ENCODE measurements around the gene RAD23A.
A peak's percentile ranks its signal among the peaks of the same experiment; 100 is the strongest.
"Not testable (repeated sequence)": the region's sequence is repeated elsewhere in the genome, so short reads cannot be mapped to it uniquely, and the experiment has no call there.

RAD23A gene

DNA sequence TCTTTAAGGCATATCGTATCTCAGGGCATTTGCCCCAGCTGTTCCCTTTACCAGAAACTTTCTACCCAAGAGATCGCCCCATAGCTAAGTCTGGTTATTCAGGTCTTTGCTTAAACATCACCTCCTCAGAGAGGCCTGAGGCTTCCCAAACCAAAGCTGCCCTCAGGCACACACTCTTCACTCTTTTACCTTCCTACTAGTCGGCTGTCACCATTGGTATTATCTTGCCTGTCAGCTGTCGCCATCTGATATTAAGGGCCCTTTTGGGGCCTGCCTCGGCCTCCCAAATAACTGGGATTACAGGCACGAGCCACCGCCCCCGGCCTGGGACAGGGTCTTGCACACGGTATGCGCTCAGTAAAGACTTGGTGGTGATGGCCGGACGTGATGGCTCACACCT, 10.3 kb downstream of the RAD23A start:
- no peak for DNase-seq

DNA sequence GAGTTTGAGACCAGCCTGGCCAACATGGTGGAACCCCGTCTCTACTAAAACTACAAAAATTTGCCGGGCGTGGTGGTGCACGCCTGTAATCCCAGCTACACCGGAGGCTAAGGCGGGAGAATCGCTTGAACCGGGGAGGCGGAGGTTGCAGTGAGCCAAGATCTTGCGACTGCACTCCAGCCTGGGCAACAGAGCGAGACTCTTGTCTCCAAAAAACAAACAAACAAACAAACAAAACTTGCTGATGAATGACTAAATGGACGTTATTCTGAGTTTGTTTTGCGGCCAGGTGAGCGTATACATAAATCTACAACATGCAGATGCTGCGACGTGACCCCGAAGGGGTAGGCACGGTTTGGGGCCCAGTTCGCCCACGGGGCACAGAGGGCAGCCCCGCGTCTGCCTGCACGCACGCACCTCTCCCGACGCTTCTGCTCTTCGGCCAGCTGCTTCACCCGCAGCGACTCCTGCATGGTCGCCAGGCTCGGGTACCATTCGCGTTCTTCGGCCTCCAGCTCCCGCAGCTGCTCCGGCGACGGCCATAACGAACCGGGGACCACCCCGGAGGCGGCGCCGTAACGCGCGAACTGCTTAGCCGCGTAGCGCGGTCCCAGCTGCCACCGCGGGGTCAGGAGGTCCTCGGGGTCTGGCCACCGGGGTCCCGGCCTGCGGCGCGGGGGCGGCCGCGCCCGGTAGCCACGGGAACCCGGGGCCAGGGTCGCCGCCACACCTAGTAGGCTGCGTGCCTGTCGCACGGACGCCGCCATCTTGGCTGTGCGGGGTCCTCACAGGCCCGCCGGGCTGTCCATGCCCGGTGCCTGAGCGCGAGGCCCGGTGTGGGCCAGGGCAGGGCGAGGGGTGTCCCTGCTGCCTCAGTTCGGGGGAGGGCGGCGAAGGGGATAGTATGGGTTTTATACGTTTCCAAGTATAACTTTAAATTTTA, 11.1 kb downstream of the RAD23A start, which contains the start of gene GADD45GIP1:
Gene GADD45GIP1, minus strand, starts transcription at position 778 of the 943 bp plus-strand sequence. Its CDS starts 11 bp downstream, at position 767.
- peak; percentile 90 for DNase-seq

DNA sequence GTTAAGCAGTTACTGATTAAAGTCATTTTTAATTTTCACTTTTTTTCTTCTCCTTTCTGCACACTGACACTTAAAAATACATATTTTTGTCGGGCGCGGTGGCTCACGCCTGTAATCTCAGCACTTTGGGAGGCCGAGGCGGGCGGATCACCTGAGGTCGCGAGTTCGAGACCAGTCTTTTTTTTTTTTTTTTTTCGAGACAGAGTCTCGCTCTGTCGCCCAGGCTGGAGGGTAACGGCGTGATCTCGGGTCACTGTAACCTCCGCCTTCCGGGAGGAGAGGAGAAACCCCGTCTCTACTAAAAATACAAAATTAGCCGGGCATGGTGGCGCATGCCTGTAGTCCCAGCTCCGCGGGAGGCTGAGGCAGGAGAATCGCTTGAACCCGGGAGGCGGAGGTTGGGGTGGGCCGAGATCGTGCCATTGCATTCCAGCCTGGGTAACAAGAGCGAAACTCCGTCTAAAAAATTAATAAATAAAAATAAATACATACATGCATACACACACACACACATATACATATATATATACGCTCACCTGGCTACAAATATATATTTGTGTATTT, 11.8 kb downstream of the RAD23A start:
- DNase-seq: not testable (repeated sequence)

DNA sequence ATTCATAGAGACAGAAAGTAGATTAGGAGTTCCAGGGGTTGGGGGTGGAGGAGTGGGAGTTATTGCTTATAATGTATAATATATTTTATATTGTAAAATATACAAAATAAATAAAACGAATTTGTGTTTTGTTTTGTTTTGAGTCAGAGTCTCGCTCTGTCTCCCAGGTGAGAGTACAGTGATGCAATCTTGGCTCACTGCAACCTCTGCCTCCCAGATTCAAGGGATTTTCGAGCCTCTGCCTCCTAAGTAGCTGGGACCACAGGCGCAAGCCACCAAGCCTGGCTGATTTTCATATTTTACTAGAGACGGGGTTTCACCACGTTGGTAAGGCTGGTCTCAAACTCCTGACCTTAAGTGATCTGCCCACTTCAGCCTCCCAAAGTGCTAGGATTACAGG, 13.8 kb downstream of the RAD23A start:
- DNase-seq: no peak

DNA sequence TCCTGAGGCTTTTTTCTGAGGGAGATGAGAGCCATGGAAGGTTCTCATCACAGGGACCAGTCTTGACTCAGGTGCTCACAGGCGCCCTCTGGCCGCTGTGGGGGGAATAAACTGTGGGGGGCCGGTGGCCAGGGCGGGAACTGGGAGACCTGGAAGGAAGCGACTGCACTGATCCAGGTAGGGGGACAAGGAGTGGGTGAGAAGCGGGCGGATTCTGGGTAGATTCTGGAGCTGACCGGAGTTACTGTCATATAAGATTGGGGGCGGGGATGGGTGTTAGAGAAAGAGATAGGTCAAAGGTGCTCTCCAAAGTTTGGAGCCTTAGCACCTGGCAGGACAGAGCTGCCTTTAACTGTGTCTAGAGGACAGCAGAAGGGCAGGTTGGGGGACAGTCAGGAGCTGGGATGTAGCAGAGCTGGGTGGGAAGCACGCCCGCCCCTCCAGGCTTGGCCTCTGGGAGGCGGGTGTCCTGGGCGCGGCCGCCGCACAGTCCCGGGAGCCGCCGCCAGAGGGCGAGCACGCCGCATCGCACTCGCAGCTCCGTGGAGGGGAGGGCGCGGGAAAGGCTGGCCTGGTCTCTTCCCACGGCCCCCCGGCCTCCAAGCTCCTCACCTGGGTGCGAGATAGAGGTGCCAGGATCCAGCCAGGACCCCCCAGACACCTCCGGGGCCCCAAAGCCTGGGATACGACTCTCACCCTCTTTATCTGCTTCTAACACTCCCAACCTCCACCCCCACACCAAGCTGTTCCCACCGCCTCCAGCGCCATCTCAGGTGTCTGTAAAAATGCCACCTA, 19.6 kb downstream of the RAD23A start:
- DNase-seq: peak; percentile 91

DNA sequence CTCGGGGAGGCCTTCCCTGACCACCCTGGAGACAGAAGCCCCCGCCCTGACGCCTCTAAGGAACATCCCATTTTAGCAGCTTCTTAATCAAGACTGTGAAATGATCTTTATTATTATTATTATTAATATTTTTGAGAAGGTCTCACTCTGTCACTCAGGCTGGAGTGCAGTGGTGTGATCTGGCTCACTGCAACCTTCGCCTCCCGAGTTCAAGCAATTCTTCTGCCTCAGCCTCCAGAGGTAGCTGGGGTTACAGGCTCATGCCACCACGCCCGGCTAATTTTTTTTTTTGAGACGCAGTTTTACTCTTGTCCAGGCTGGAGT, 20.1 kb downstream of the RAD23A start:
- no peak for DNase-seq

DNA sequence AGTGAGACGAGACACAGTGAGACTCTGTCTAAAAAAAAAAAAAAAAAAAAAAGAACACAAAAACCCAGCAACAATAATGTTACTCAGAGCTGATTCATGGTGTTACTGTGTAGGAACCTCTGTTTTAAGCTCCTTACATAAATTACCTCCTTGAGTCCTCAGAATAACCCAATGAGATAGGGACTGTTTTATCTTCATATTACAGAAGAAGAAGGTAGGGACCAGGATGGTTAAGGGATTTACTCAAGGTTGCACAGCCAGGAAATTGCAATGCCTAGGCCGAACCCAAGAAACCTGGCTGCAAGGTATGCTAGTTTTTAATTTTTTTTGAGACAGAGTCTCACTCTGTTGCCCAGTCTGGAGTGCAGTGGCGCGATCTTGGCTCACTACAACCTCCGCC, 22.2 kb downstream of the RAD23A start:
- DNase-seq: no peak

DNA sequence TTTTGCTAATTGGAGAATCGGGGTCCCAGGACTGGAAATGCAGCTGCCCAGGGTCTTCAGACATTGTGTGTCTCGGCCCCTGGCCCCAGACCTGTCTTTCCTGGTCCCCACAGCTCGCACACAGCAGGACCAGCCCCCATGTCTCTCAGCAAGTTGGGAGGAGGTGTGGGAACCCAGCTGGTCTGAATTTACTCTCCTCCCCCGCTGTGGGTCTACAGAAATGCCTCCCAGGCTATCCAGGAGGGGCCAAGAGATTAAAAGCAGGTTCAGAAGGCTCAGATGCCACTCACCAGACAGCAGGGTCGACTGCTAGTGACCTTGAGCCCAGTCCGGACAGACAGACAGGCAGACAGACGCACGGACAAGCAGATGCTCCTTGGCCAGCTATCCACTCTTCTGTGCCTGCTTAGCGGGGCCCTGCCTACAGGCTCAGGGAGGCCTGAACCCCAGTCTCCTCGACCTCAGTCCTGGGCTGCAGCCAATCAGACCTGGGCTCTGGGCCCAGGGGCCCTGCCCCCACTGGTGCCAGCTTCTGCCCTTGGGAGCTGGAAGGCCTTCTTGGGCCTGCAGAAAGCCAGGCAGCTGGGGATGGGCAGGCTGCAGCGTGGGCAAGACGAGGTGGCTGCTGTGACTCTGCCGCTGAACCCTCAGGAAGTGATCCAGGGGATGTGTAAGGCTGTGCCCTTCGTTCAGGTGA, 23.8 kb downstream of the RAD23A start, which contains the start of gene DAND5:
Gene DAND5, plus strand, starts transcription at position 285 of the 697 bp plus-strand sequence. Its CDS starts 85 bp downstream, at position 370.
- no peak for DNase-seq

DNA sequence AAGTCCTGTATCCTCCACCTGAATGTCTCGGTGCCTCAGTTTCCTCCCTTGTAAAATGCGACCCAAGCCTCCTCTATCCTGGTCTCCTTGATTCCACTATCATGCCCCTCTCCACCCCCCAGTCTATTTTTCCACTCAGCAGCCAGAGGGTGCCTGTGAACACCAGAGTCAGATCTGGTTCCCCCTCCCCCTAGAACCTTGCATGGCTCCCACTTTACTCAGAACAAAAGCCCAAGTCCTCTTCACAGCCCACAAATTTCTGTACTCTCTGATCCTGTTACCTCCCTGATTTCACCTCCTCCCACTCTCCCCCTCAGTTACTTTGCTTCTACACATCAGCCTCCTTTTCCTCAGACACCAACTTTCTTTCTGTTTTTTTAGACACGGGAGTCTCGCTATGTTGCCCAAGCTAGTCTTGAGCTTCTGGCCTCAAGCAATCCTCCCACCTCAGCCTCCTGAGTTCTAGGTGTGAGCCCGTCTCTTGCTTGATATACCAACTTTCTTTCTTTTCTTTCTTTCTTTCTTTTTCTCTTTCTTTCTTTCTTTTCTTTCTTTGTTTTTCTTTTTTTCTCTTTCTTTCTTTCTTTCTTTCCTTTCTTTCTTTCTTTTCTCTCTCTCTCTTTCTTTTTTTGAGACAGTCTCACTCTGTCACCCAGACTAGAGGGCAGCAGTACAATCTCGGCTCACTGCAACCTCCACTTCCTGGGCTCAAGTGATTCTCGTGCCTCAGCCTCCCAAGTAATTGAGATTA, 24.6 kb downstream of the RAD23A start:
- DNase-seq: no peak

DNA sequence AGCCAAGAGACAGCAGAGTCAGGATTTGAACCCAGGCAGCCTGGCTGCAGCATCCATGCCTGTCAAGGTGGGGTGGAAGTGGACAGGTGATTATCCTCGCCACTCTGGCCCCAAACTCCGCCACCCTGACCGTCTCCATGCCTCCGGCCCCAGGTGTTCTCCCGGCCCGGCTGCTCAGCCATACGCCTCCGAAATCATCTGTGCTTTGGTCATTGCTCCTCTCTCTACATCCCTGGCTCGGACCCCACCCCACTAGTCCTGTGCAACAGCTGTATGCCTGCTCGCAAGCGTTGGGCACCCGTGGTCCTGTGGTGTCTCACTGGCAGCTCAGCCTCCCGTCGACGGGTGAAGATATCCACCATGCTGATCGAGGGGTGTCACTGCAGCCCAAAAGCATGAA, 27.6 kb downstream of the RAD23A start:
- no peak for DNase-seq

DNA sequence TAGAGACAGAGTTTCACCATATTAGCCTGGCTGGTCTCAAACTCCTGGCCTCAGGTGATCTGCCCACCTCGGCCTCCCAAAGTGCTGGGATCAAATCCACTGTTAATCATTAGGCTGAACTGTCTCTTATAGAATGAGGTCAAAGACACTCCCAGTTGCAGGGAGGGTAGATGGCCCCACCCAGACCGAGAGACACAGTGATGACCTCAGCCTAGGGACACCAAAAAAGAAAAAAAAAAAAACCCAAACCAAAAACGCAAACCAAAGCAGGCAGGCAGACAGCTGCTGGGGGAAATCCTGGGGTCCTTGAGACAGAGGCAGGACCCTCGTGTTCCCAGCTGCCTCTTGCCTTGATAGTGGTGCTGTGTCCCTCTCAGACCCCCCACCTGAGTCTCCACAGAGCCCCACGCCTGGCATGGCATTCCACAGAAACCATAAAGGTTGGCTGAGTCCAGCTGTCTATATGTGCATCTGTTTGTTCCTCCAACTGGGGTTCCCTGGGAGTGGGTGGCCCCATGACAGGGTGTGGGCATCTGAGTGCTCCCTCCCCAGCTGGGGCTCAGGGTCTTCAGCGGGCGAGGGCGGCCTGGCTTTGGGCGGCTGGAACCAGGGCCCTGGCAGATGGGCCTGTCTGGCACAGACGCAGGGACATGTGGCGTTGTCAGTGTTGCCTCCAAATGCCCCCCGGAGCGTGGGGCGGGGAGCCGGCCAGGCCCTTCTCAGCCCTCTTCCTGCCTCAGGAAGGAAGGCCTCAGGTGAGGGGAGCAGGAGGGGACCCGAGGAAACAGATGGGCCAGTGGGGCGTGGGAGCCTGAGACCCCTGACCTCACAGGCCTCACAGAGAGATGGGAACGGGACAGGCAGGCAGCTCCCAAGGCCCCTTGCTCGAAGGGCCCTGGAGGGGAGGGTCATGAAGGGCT, 28.9 kb downstream of the RAD23A start:
- no peak for DNase-seq

DNA sequence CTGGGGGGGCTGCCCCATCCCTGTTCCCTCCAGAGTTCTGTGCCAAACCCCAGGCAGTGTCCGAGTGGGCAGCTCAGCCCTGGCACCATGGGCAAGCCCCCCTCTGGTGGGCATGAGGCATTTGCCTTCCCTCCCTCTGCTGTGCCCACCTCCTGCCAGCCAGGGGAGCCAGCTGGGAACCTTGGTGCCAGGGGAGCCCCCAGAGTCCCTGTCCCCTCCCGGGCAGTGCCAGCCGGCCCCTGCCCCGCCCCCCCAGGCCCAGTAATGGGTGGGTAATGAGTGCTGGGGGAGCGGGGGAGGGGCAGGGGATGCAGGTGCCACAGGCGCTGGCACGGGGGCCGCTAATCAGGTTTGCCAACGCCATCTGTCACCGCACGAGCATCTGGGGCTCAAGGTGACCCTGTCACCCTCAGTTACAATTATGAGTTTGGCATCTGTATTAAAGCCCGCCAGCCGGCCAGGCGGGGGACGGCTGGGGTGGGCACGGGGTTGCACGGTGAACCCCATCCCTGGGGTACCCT, 29.6 kb downstream of the RAD23A start:
- no peak for DNase-seq

DNA sequence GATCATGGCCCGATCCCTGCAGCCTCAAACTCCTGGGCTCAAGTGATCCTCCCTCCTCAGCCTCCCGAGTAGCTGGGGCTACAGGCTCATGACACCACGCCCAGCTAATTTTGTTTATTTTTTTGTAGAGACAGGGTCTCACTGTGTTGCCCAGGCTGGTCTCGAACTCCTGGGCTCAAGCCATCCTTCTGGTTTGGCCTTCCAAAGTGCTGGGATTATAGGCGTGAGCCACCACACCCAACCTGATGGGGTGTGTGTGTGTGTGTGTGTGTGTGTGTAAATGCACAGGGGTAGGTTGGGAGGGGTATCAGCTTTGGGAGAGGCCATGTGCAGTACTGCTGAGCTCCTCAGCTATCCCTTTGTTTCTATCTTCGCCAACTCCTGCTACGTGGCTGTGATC, 30.4 kb downstream of the RAD23A start:
- DNase-seq: not testable (repeated sequence)

DNA sequence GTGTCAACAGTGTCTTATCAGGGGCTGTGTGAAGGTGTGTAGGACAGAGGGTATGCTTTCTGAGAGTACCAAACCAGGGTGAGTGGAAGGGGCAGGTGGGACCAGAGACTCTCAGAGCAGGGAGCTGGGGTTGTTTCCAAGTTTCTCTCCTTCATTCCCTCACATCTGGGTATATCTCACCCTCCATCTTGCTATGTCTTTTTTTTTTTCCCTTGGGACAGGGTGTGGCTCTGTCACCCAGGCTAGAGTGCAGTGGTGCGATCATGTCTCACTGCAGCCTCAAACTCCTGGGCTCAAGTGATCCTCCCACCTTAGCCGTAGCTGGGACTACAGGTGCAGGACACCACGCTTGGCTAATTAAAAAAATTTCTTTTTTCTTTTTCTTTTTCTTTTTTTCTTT, 34.3 kb downstream of the RAD23A start:
- DNase-seq: no peak

DNA sequence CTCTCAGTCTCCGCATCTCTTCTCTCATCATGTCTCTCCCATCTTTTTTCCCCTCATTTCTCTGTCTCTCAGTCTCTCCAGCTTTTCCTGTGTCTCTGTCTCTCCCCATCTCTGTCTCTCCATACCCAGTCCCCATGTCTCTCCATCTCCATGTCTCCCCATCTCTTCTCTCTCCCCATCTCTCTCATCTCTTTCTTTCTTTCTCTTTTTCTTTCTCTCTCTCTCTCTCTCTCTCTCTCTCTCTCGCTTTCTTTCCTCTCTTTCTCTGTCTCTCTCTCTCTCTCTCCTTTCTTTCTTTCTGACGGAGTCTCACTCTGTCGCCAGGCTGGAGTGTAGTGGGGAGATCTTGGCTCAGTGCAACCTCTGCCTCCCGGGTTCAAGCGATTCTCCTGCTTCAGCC, 37.0 kb downstream of the RAD23A start:
- no peak for DNase-seq

DNA sequence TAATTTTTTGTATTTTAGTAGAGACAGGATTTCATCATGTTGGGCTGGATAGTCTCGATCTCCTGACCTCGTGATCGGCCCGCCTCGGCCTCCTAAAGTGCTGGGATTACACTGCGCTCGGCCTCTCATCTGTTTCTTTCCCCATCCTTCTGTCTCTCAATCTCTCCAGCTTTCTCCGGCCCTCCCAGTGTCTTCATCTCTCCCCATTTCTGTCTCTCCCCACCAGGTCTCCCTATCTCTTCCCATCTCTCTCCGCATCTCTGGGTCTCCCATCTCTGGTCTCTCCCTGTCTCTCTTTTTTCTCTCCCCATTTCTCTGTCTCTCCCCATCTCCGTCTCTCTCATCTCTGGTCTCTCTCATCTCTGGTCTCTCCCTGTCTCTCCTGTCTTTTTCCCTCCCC, 37.4 kb downstream of the RAD23A start:
- DNase-seq: no peak

DNA sequence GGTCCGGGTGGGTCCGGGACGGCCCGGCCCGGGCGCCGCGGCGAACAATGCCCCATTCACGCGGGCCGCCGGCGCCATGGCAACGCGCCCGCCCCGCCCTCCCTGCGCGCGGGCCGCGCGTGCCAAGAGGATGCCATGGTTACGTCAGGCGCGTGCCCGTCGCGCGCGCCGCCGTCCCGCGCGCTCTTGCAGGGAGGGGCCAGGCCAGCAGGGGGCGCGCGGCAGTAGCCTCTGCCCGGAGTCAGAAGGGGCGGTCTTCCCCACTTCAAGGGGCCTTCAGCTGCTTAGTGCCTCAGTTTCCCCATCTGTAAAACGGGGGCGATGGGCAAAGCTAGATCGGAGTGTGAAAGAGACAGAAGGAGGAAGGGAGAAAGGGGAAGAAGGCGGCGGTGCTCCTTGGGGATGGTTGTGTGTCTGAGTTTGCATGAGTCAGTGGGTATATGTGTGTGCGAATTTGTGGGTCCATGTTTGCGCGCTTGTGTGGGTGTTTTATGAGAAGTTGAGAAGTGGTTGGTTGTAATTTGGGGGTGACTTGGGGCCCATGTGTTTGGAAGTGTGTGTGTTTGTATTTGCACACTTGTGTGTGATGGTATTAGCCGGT, 38.0 kb downstream of the RAD23A start:
- peak; percentile 90 for DNase-seq

DNA sequence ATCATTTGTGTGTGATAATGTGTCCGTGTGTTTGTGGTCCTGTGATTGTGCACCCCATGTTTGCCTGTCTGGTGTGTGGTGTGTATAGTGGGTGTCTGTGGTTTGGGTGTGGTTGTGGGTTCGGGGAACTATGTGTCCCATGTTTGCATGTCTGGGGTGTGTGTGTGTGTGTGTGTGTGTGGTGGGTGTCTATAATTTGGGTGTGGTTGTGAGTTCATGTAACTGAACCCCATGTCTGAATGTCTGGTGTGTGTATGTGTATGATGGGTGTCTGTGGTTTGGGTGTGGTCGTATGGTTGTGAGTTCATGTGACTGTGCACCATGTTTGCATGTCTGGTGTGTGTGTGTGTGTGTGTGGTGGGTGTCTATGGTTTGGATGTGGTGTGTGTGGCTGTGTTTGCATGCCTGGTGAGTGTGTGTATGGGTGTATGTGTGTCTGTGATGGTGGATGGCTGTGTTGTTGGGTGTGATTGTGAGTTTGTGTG, 38.5 kb downstream of the RAD23A start:
- DNase-seq: no peak

DNA sequence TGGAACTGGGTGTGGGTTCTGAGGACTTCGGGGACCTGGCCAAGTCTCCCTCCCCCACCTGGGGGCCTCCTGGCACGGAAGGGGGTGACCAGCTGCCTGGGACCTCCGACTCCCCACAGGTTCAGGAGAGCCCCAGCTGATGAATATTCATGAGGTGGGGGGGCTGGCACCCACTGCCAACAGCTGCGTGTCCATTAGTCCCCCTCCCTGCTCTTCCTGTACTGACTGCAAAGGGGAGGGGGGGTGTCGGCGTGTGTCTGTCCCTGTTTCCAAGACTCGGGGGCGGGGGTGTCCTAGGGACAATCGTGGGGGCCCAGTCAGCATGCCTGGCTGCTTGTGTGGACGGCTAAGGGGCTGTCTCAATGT, 39.0 kb downstream of the RAD23A start:
- DNase-seq: no peak
